T-helper 1 cell treated with Interleukin-12 subunit alpha and Interleukin-12 subunit beta and Interleukin-4 antibody, amounts not matched to agents 30 μg/mL and 1 μg/mL, for 36 hours (primary cell): ENCODE results near the gene FGFR3.
A peak's percentile ranks its signal among the peaks of the same experiment; 100 is the strongest.

Source experiments
- H3K27ac Mint-ChIP-seq: one replicate; pipeline ENCODE4 v1.8.0; 2021; ENCODE audit warnings: mild to moderate bottlenecking, mixed read lengths
- H3K27me3 Mint-ChIP-seq: one replicate; pipeline ENCODE4 v1.8.0; 2021; ENCODE audit warnings: low read depth, mixed read lengths
- H3K36me3 Mint-ChIP-seq: one replicate; pipeline ENCODE4 v1.8.0; 2021; ENCODE audit warnings: low read depth, mixed read lengths
- H3K4me1 Mint-ChIP-seq: one replicate; pipeline ENCODE4 v1.8.0; 2021; ENCODE audit warnings: low read depth, mixed read lengths
- H3K4me3 Mint-ChIP-seq: one replicate; pipeline ENCODE4 v1.8.0; 2021; ENCODE audit warnings: mild to moderate bottlenecking, moderate library complexity, mixed read lengths
- H3K9me3 Mint-ChIP-seq: one replicate; pipeline ENCODE4 v1.8.0; 2021; ENCODE audit warnings: mixed read lengths

FGFR3 gene

DNA sequence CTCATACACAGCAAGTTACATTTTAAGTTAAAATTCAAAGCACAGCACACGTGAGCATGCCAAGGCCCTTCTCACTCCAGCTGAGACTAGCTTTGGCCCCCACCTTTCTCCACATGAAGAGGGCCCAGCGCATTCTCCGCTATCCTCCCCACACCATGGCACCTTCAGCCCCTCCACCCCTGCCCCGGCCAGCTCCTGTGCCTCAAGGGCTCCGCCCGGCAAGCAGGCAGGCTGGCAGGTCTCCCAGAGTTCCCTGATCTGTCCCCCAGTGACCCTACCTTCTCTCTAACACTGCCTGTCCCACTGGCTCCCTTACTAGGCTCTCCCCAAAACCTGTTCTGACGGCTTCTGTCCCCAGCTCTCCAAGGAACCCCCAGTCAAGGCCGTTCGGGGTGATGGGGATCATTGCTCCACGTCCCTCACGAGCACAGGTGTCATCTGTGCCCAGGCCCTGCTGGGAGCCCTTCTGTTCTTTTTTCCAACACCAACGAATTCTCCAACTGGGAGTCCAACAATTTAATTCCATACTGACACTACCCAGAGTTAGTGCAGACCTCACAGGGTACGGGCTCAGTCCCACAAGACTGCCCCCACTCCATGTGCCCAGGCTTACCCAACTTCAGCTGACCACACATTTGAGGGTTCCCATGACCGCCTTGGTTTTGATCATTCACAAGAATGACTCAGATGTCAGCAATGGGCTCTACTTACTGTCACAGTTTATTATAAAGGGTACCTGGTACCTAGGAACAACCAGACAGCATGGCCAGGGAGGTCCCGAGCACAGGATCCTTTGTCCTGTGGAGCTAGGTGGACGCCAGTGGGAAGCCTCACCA, 58.7 kb downstream of the FGFR3 start:
- Mint-ChIP-seq H3K9me3 (no peaks in the 10 kb centered on the region), H3K36me3 (peaks cover 2% of the 10 kb centered on the region), H3K27ac (no peak overlapping the region), H3K4me3 (no peak overlapping the region), H3K27me3 (no peaks in the 10 kb centered on the region), H3K4me1 (peaks cover 28% of the 10 kb centered on the region)

DNA sequence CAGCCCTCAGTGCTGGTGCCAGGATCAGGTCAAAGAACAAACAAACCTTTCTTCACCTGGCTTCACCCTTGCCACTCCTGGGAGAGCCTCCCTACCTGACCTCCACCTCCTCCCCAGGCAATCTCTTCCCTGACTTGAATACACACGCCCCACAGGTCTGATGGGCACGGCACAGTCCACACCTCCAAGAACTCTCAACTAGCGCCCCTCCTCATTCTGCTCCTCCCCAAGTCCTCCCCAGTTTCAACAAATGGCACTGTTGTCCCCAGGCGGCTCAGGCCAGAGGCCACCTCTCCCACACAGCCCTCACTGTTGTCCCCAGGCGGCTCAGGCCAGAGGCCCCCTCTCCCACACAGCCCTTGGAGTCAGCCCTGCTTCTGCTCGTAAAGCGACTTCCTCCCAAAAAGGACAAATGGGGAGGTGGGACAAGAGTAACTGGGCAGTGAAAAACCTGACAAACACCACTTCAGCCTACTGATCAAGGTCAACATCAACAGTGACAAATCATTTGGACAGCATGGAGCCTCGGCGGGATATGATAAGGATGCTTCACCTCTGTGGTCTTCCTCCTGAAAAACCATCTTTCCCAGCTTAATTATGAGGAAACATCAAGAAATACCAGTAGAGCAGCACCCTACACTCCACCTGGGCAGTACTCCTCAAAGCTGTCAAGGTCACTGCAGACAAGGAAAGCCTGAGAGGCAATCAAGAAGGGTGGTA, 60.0 kb downstream of the FGFR3 start:
- Mint-ChIP-seq H3K9me3 (no peaks in the 10 kb centered on the region), H3K4me1 (peaks cover 33% of the 10 kb centered on the region), H3K27me3 (no peaks in the 10 kb centered on the region), H3K27ac (no peak overlapping the region), H3K36me3 (peaks cover 2% of the 10 kb centered on the region), H3K4me3 (peak overlapping the region; percentile 36)

DNA sequence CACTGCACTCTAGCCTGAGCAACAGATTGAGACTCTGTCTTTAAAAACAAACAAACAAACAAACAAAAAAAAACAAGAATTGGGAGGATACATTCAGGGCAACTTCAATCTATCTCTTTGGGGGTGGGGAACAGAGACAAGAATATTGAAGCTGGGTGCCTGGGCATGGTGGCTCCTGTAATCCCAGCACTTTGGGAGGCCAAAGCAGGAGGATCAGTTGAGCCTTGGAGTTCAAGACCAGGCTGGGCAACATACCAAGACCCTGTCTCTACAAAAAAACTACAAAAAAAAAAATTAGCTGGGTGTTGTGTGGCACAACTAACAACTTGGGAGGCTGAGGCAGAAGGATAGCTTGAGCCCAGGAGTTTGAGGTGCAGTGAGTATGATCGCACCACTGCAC, 61.7 kb downstream of the FGFR3 start:
- H3K27ac Mint-ChIP-seq: peak overlapping the region; percentile 85
- H3K4me3 Mint-ChIP-seq: peak overlapping the region; percentile 92

GRCh38 chr4:1855333-1856070, 62.4 kb downstream of the FGFR3 start:
- Mint-ChIP-seq H3K4me1 (peaks cover 28% of the 10 kb centered on the region), H3K27me3 (no peaks in the 10 kb centered on the region), H3K36me3 (peaks cover 2% of the 10 kb centered on the region), H3K27ac (peak overlapping the region; percentile 85), H3K4me3 (peak overlapping the region; percentile 92), H3K9me3 (no peaks in the 10 kb centered on the region)

More for the DNA sequence above, 61.7 kb downstream of the FGFR3 start:
- no peaks in the 10 kb centered on the region for H3K9me3 Mint-ChIP-seq
- peaks cover 2% of the 10 kb centered on the region for H3K36me3 Mint-ChIP-seq
- peaks cover 30% of the 10 kb centered on the region for H3K4me1 Mint-ChIP-seq
- H3K27me3 Mint-ChIP-seq: no peaks in the 10 kb centered on the region

DNA sequence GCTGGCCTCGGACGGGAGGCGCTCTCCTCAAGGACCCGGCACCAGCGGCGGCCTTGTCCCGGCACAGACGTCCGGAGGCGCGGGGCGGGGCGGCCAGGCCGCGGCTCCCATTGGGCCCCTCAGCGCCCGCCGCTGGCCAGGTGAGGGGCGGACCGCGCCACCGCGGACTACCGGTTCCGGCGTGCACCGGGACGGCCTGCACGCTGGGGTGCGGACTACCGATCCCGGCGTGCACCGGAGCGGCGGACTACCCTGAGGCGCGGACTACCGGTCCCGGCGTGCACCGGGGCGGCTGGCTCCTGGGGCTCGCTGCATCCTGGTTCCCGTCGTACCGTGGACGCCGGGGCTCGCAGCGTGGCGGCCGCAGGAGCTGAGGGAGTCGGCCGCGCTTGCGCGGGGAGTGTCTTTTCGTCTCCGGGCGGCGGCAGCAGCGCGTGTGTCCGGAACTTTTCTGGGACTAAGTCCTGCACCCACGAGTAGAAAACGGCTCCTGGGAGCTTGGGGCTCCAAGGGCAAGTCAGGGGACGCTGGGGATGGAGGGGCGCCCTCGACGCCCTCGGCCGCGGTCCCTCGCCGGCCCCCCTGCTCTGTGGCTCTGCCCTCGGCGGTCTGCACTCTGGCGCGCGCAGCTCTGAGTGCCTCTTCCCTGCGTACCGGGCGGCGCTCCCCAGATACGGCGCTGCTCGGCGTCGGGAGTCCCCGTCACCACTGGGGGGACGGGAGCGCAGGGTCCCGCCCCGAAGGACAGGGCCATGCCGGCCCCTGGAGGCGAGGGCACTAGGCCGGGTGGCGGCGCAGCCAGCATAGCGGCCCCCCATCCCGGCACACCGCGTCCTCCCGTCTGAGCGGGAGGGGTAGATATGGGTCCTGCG, 63.2 kb downstream of the FGFR3 start, which contains the start of gene LETM1:
TSS of gene LETM1 (minus strand) at position 86 of the 872 bp plus-strand sequence. CDS start 206 bp downstream, outside the sequence.
- H3K4me1 Mint-ChIP-seq: peaks cover 21% of the 10 kb centered on the region
- no peaks in the 10 kb centered on the region for H3K27me3 Mint-ChIP-seq
- peak within 1 kb of the TSS; percentile 85 for H3K27ac Mint-ChIP-seq
- H3K4me3 Mint-ChIP-seq: peak within 1 kb of the TSS; percentile 92
- no peaks in the 10 kb centered on the region for H3K9me3 Mint-ChIP-seq
- H3K36me3 Mint-ChIP-seq: peaks cover 2% of the 10 kb centered on the region

DNA sequence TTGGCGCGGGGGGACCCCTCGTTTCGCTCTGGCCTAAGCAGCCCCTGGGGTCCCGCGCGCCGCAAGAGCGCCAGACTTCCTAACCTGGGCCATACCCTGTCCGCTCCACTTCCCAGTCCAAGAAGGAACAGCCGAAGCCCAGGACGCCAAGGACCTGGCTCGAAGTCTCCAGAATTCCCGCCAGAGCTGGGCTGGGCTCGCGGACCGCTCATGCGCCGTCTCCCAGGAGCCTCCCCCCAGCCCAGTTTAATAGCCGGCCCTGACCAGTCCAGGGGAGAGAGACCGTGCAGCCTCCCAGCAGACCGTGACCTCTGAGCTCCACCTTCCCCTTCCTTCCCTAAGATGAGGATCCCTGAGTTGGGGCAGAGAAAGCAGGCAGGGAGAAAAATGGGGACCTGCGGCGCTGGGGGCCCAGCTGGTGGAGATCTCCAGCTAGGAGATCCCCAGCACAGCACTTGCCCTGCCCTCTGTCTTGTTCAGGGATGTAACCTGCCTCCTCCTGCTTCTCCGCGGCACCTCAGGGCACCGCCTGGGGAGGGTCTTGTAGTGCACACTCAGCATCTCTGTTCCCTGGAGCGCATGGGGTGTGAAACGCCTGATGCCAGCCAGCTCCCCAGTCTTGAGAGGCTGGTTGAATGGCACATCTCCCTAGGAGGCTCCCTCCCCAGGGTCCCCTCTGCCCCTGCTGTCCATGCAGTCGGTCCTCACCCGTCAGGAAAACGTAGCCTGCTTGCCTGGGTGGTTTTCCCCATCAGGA, 64.0 kb downstream of the FGFR3 start:
- Mint-ChIP-seq H3K27me3 (no peaks in the 10 kb centered on the region), H3K27ac (peak overlapping the region; percentile 59), H3K36me3 (peaks cover 2% of the 10 kb centered on the region), H3K4me3 (peak overlapping the region; percentile 79), H3K4me1 (peaks cover 19% of the 10 kb centered on the region), H3K9me3 (no peaks in the 10 kb centered on the region)

DNA sequence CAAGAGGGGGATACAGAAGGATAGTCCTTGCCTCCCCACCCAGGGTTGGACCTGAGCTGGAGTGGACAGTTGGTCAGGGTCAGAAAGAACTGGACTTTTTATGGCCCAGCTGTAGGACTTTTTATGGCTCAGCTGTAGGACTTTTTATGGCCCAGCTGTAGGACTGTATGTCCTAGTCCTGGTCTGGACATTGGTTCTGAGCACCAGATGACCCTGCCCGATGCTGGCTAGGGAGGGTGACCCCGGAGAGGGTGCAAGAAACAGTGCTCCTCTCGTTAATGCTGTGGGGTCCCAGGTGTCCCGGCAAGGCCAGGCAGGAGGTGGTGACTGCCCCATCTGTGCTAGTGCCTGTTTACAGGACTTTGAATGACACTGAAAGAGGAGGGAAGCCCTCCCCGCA, 64.8 kb downstream of the FGFR3 start:
- H3K9me3 Mint-ChIP-seq: no peaks in the 10 kb centered on the region
- peaks cover 2% of the 10 kb centered on the region for H3K36me3 Mint-ChIP-seq
- no peak overlapping the region for H3K4me3 Mint-ChIP-seq
- no peak overlapping the region for H3K27ac Mint-ChIP-seq
- no peaks in the 10 kb centered on the region for H3K27me3 Mint-ChIP-seq
- peaks cover 22% of the 10 kb centered on the region for H3K4me1 Mint-ChIP-seq
